ENCODE results near the gene RRP36. TPM values are rescaled to one million over a fixed set of nuclear protein-coding genes. Genes with fewer than 3 reads are reported as not detected.

Gene RRP36
- total RNA-seq, 1 donor from 2014 or later: 39.4 TPM

- ATAC-seq (peak; percentile 5), DNase-seq (no peak)
- Histone ChIP-seq H3K27me3 (no peaks in the 10 kb centered on the region), H3K36me3 (peaks cover 81% of the 10 kb centered on the region), H3K27ac (no peak overlapping the region), H3K9me3 (no peaks in the 10 kb centered on the region), H3K4me1 (no peaks in the 10 kb centered on the region), H3K4me3 (no peak overlapping the region)
- TF ChIP-seq, protein P1, sequence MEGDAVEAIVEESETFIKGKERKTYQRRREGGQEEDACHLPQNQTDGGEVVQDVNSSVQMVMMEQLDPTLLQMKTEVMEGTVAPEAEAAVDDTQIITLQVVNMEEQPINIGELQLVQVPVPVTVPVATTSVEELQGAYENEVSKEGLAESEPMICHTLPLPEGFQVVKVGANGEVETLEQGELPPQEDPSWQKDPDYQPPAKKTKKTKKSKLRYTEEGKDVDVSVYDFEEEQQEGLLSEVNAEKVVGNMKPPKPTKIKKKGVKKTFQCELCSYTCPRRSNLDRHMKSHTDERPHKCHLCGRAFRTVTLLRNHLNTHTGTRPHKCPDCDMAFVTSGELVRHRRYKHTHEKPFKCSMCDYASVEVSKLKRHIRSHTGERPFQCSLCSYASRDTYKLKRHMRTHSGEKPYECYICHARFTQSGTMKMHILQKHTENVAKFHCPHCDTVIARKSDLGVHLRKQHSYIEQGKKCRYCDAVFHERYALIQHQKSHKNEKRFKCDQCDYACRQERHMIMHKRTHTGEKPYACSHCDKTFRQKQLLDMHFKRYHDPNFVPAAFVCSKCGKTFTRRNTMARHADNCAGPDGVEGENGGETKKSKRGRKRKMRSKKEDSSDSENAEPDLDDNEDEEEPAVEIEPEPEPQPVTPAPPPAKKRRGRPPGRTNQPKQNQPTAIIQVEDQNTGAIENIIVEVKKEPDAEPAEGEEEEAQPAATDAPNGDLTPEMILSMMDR (IDR thresholded peaks at IDR 0.05): no peak
- intact Hi-C loops (cut with DNase I): no loop called here
Measured at GRCh38 chr6:43035495-43036194, 14.2 kb downstream of the RRP36 start.

DNA sequence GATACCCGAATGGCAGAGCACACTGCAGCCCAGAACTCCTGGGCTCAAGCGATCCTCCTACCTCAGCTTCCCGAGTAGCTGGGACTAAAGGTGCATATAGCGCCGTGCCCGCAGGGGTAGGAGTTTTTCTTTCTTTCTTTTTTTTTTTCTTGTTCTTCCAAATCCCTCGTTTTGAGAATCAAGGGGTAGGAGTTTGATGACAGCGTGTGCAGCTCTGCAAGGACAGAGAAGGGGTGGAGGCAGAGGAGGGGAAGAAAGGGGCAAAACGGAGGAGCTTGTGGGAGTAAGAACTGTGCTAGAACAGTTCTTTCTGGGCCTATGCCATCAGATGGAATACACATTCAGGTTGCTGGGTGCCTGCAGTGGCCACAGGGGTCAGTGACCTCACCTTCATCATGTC lies 15.3 kb downstream of the RRP36 start:
- ATAC-seq (no peak), DNase-seq (no peak)
- no peak overlapping the region for H3K27ac ChIP-seq
- TF ChIP-seq, protein P1 (IDR thresholded peaks at IDR 0.05): no peak
- H3K27me3 ChIP-seq: no peaks in the 10 kb centered on the region
- H3K36me3 ChIP-seq: peaks cover 76% of the 10 kb centered on the region
- H3K4me1 ChIP-seq: no peaks in the 10 kb centered on the region
- intact Hi-C loops (cut with DNase I): no loop called here
- H3K9me3 ChIP-seq: no peaks in the 10 kb centered on the region
- no peak overlapping the region for H3K4me3 ChIP-seq

GRCh38 chr6:43037197-43037596 lies 15.8 kb downstream of the RRP36 start:
- intact Hi-C loops (cut with DNase I): no loop called here
- no peak overlapping the region for H3K4me3 ChIP-seq
- ATAC-seq: no peak
- H3K4me1 ChIP-seq: no peaks in the 10 kb centered on the region
- no peak overlapping the region for H3K27ac ChIP-seq
- H3K27me3 ChIP-seq: no peaks in the 10 kb centered on the region
- no peak for DNase-seq
- H3K36me3 ChIP-seq: peaks cover 72% of the 10 kb centered on the region
- TF ChIP-seq, protein P1 (IDR thresholded peaks at IDR 0.05): no peak
- H3K9me3 ChIP-seq: no peaks in the 10 kb centered on the region

GRCh38 chr6:43037706-43038105 lies 16.3 kb downstream of the RRP36 start:
- peaks cover 71% of the 10 kb centered on the region for H3K36me3 ChIP-seq
- H3K4me3 ChIP-seq: no peak overlapping the region
- DNase-seq (no peak), ATAC-seq (peak; percentile 18)
- TF ChIP-seq, protein P1 (IDR thresholded peaks at IDR 0.05): no peak
- H3K27me3 ChIP-seq: no peaks in the 10 kb centered on the region
- intact Hi-C loops (cut with DNase I): no loop called here
- H3K9me3 ChIP-seq: no peaks in the 10 kb centered on the region
- H3K27ac ChIP-seq: no peak overlapping the region
- no peaks in the 10 kb centered on the region for H3K4me1 ChIP-seq

GRCh38 chr6:43038727-43039126 lies 17.3 kb downstream of the RRP36 start:
- TF ChIP-seq, protein P1 (IDR thresholded peaks at IDR 0.05): no peak
- no peak overlapping the region for H3K27ac ChIP-seq
- ATAC-seq (no peak), DNase-seq (no peak)
- H3K36me3 ChIP-seq: peaks cover 76% of the 10 kb centered on the region
- H3K9me3 ChIP-seq: no peaks in the 10 kb centered on the region
- H3K27me3 ChIP-seq: no peaks in the 10 kb centered on the region
- no peaks in the 10 kb centered on the region for H3K4me1 ChIP-seq
- intact Hi-C loops (cut with DNase I): no loop called here
- H3K4me3 ChIP-seq: no peak overlapping the region
